Ishikawa (cell line): ENCODE data around the gene KRTAP4-3.

ENCODE experiments used
- CEBPB ChIP-seq: IDR thresholded peaks from 2 replicates; pipeline ENCODE4 v1.6.1; 2012
- CREB1 ChIP-seq: IDR thresholded peaks from 2 replicates; pipeline ENCODE4 v1.6.1; 2012; ENCODE audit warnings: low read depth
- EGR1 ChIP-seq: IDR thresholded peaks from 2 replicates; pipeline ENCODE4 v1.6.1; 2012
- EP300 ChIP-seq: IDR thresholded peaks from 2 replicates; pipeline ENCODE4 v1.6.1; 2012; ENCODE audit warnings: borderline replicate concordance
- FOXM1 ChIP-seq: IDR thresholded peaks from 2 replicates; pipeline ENCODE4 v1.6.1; 2012; ENCODE audit warnings: low read depth, borderline replicate concordance
- NFIC ChIP-seq: IDR thresholded peaks from 2 replicates; pipeline ENCODE4 v1.6.1; 2012
- RAD21 ChIP-seq: IDR thresholded peaks from 2 replicates; pipeline ENCODE4 v1.6.1; 2012; ENCODE audit warnings: low read depth
- TAF1 ChIP-seq: IDR thresholded peaks from 2 replicates; pipeline ENCODE4 v1.6.1; 2012; ENCODE audit warnings: low read depth, mild to moderate bottlenecking
- TCF12 ChIP-seq: IDR thresholded peaks from 2 replicates; pipeline ENCODE4 v1.6.1; 2012; ENCODE audit warnings: low read depth
- TEAD4 ChIP-seq: IDR thresholded peaks from 2 replicates; pipeline ENCODE4 v1.6.1; 2012
- YY1 ChIP-seq: IDR thresholded peaks from 2 replicates; pipeline ENCODE4 v1.6.1; 2012; ENCODE audit warnings: low read depth
- ZBTB7A ChIP-seq: IDR thresholded peaks from 2 replicates; pipeline ENCODE4 v1.6.1; 2012; ENCODE audit warnings: low read depth
- TF ChIP-seq, protein P1 (sequence below): IDR thresholded peaks from 2 replicates; pipeline ENCODE4 v1.6.1; 2012
- TF ChIP-seq, protein P2 (sequence below): IDR thresholded peaks from 2 replicates; pipeline ENCODE4 v1.6.1; 2012; ENCODE audit warnings: low read depth, mild to moderate bottlenecking
- TF ChIP-seq, protein P3 (sequence below): IDR thresholded peaks from 2 replicates; pipeline ENCODE4 v1.6.1; 2012

Gene KRTAP4-3

DNA sequence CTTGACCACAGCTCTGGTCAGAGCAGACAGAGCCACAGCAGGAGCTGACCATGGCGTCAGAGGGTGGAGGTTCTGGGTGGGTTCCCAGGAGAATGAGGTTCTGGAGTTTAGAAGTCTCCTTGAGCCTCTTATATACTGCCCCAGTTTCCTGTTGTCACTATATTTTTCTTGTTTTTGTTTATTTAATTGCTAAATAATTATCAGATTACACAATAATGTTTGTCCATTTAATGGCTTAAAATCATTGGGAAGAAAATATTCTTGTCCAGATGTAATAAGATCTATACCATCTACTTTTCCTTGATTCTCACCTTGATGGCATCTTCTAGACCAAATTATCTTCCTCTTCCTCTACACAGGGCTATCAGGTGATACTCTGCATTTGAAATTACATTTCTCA is at the start of gene KRTAP4-3:
Gene KRTAP4-3 (minus strand): TSS at position 101 of the 400 bp plus-strand sequence. CDS start 49 bp downstream, at position 52.
- TF ChIP-seq CREB1 (no peak), RAD21 (no peak), TEAD4 (no peak), YY1 (no peak), TAF1 (no peak), CEBPB (no peak)
- TF ChIP-seq, protein P1, sequence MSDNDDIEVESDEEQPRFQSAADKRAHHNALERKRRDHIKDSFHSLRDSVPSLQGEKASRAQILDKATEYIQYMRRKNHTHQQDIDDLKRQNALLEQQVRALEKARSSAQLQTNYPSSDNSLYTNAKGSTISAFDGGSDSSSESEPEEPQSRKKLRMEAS: no peak
- TF ChIP-seq, protein P2, sequence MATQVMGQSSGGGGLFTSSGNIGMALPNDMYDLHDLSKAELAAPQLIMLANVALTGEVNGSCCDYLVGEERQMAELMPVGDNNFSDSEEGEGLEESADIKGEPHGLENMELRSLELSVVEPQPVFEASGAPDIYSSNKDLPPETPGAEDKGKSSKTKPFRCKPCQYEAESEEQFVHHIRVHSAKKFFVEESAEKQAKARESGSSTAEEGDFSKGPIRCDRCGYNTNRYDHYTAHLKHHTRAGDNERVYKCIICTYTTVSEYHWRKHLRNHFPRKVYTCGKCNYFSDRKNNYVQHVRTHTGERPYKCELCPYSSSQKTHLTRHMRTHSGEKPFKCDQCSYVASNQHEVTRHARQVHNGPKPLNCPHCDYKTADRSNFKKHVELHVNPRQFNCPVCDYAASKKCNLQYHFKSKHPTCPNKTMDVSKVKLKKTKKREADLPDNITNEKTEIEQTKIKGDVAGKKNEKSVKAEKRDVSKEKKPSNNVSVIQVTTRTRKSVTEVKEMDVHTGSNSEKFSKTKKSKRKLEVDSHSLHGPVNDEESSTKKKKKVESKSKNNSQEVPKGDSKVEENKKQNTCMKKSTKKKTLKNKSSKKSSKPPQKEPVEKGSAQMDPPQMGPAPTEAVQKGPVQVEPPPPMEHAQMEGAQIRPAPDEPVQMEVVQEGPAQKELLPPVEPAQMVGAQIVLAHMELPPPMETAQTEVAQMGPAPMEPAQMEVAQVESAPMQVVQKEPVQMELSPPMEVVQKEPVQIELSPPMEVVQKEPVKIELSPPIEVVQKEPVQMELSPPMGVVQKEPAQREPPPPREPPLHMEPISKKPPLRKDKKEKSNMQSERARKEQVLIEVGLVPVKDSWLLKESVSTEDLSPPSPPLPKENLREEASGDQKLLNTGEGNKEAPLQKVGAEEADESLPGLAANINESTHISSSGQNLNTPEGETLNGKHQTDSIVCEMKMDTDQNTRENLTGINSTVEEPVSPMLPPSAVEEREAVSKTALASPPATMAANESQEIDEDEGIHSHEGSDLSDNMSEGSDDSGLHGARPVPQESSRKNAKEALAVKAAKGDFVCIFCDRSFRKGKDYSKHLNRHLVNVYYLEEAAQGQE: no peak
- TF ChIP-seq, protein P3, sequence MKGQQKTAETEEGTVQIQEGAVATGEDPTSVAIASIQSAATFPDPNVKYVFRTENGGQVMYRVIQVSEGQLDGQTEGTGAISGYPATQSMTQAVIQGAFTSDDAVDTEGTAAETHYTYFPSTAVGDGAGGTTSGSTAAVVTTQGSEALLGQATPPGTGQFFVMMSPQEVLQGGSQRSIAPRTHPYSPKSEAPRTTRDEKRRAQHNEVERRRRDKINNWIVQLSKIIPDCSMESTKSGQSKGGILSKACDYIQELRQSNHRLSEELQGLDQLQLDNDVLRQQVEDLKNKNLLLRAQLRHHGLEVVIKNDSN: no peak

DNA sequence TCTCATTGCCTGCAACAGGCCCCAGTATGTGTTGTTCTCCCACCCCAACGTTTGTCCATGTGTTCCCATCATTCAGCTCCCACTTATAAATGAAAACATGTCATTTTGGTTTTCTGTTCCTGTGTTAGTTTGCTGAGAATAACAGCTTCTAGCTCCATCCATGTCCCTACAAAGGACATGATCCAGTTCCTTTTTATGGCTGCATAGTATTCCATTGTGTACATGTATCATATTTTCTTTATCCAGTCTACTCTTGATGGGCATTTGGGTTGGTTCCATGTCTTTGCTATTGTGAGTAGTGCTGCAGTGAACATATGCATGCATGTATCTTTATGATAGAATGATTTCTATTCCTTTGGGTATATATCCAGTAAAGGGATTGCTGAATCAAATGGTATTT is 47.7 kb upstream of the KRTAP4-3 start:
- TF ChIP-seq TAF1: no peak
- TF ChIP-seq, protein P1: no peak
- TF ChIP-seq, protein P2: no peak

DNA sequence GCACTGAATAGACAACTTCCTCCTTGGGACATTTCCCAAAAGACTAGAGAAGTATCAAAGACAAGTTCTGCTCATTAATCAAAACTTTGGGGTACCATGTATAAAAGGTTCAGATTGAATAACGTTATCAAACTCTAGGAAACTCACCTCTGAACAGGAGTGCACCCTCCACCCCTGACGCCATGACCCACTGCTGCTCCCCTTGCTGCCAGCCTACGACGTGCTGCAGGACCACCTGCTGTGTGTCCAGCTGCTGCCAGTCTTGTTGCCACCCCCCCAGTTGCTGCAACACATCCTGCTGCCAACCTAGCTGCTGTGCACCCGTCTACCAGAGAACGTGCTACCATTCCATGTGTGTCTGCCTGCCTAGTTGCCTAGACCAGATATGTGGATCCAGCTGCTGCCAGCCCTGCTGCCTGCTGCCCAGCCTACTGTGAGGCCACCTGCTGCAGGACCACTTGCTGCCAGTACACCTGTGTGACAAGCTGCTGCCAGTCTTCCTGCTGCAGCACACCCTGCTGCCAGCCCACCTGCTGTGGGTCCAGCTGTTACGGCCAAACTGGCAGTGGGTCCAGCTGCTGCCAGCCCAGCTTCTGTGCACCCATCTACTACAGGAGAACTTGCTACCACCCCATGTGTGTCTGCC is 44.6 kb upstream of the KRTAP4-3 start:
- TF ChIP-seq TCF12: peak; percentile 84
- TF ChIP-seq ZBTB7A: no peak

DNA sequence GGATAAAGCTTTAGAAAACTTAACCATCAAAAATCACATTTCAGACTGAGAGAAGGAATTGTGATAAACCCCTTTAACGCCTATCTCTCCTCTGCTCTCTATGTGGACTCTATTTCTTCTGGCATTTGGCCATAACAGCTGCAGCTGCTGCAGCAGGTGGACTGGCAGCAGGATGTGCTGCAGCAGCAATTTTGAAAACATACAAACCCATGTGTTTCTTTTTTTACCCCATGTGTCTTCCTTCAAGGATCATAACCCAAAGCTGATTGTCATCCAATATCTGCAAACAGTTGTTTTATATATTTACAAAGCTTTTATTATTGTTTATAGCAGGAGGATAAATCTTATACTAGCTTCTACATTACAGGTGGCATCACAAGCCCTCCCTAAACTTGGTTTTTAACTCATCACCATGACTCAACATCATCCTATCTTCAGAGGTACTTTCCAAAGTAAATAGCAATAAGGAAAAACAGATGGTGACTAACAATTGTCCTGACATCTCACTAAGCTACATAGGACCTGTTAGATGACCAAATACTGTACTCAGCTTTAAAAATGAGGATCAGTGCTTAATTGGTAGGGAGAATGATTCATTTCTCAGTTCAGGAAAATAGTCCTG is 43.9 kb upstream of the KRTAP4-3 start:
- TF ChIP-seq, protein P3: no peak
- TF ChIP-seq YY1: no peak
- TF ChIP-seq RAD21: no peak
- TF ChIP-seq EGR1: no peak
- TF ChIP-seq, protein P2: no peak
- TF ChIP-seq ZBTB7A: no peak
- TF ChIP-seq NFIC: no peak
- no peak for TF ChIP-seq CREB1
- no peak for TF ChIP-seq FOXM1

DNA sequence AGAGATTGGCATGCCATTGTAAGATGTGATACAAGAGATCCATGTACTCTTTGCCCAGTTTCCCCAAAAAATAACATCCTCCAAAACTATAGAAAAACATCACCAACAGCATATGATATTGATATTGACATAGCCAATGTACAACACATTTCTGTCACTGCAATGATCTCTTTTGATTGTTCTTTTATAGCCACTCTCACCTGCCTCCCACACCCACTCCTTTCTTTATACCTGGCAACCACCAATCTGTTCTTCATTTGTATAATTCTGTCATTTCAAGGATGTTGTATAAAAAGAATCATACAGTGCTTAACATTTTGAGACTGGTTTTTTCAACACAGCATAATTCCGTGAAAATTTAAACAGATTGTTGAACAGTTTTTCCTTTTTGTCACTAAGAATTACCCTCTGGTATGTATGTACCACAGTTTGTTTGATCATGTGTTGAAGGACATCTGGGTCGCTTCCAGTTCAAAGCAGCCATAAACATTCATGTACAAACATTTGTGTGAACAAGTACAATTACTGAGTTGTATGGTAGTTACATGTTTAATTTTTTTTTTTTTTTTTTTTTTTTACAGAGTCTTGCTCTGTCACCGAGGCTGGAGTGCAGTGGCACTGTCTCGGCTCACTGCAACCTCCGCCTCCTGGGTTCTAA is 31.5 kb upstream of the KRTAP4-3 start:
- TF ChIP-seq, protein P1: no peak
- TF ChIP-seq NFIC (no peak), TEAD4 (no peak), EP300 (no peak), RAD21 (no peak), CREB1 (no peak), TAF1 (no peak), YY1 (no peak), EGR1 (no peak), CEBPB (no peak), FOXM1 (no peak)
- TF ChIP-seq, protein P3: no peak
